CD4-positive, alpha-beta T cell treated with Interleukin-10 for 1 hour (primary cell): ENCODE results near the gene AVEN.

ENCODE experiments used
- DNase-seq: peaks from one replicate; pipeline ENCODE4 v3.0.0-alpha.2; 2020

AVEN gene

DNA sequence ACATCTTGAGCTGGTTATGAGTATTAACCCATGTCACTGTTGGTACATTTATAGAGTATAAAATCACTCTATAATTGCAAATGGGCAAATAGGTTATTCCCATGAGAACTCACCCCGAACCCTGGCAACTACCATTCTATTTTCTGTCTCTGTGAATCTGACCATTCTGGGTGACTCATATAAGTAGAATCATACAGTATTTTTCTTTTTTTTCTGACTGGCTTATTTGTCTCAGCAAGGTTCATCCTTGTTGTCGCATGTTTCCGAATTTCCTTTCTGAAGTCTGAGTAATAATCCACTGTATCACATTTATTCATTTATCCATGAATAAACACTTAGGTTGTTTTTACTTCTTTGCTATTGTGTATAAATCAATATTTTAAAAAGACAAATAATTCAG is 130.6 kb downstream of the AVEN start:
- DNase-seq, result no peak

DNA sequence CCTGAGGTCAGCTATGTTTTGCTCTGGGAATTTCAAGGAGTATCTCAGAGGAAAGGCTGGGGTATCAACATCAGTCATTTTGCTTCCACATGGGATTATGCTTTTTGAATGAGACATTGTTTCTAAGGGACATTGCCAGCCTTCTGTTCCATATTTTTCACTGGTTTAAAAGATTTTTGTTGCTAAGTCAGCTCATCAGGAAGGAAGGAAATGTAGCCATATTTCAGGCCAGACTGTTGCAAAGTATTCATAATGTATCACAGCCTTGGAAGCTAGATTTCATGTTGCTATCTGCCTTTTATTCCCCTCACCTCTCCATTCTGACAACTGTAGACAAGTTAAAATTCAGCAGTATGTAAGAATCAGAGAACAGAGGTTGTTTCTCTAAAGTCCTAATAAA is 131.7 kb downstream of the AVEN start:
- no peak for DNase-seq

DNA sequence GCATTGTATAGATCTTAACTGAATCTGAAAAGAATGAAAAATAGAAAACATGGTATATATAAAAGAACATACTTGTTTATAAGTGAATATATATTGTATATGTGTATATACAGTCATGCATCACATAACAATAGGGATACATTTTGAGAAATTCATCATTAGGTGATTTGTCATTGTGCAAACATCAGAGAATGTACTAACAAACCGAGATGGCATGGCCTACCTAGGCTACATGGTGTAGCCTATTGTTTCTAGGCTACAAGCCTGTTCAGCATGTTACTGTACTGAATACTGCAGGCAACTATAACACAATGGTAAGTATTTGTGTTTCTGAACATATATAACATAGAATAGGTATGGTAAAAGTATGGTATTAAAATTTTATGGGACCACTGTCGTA is 135.3 kb downstream of the AVEN start:
- no peak for DNase-seq

DNA sequence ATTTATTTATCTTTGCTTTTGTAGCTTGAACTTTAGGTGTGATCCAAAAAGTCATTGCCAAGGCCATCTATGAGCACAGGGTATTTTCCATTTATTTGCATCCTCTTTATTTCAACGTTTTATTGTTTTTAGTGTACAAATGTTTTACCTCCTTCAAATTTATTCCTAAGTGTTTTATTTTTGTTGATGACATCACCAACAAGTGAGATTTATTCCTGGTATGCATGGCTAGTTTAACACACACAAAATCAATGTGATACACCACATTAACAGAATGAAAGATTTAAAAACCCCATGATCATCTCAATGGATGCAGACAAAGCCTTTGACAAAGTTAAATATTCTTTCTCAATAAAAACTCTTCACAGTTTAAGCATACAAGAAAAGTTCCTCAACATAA is 137.0 kb downstream of the AVEN start:
- DNase-seq, result no peak

DNA sequence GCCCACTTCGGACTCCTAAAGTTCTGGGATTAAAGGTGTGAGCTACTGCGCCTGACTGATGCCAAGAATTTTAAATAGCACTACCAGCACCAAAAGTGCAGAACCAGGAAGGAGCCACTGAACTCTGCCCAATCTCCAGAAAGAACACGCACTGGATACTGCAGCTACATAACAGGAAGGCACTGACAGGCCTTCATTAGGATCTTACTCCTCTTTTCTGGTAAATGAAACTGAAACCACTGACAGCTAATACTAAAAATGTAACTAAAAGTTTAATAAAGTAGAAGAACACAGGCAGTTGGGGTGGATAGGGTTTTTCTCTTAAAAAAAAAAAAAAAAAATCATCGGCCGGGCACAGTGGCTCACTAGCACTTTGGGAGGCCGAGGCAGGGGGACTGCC is 144.8 kb downstream of the AVEN start:
- DNase-seq, result no peak

DNA sequence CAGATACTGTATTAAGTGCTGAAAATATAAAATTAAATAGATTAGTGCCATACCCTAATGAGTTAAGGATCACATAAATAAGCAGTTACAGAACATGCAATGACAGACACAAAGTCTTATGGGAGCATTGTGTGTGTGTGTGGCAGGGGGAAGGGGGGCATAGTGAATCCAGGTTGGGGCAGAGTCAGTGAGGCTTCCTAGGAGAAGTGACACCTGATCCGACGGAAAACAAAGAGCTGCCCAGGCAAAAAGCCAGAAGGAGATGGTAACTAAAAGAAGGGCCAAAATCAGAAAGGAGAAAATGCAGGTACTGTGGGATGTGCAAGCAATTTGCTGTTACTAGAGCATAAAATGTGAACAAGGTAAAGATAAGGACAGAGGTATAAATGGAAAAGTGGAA is 150.8 kb downstream of the AVEN start:
- DNase-seq, result no peak

DNA sequence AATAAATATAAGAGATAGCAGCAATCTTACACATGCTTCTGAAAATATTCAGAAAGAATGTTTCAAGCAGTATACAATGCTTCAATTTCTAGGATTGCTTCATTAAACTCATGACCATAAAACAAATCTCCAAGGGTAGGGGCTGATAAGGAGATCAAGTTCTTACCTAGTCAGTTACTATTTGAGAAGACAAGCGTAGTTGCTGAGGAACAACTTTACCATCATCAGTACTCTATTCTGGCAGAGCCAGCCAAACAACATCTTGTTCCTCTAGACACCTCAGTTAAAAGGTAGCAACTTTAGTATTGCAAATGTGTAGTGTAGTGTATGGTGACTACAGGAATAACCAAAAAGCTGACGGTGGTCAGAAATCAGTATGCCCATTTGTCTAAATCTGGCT is 156.1 kb downstream of the AVEN start:
- DNase-seq, result no peak

DNA sequence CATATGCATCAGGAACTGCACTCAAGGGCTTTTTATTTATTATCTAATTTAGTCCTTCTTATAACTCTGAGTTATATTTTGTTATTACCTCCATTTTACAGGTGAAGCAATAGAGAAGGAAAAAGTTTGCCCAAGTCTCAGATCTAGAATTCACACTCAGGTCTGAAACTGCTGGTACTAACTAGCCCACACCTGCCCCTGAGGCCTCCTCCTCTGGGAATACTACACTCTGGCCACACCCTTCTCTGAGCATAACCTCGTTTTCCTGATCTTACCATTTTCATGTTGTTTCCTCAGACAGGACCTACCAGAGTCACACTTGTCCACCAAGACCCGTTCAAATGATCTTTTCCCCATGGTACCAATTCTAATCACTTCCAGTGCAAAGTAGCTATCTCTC is 164.8 kb downstream of the AVEN start:
- DNase-seq, result no peak

DNA sequence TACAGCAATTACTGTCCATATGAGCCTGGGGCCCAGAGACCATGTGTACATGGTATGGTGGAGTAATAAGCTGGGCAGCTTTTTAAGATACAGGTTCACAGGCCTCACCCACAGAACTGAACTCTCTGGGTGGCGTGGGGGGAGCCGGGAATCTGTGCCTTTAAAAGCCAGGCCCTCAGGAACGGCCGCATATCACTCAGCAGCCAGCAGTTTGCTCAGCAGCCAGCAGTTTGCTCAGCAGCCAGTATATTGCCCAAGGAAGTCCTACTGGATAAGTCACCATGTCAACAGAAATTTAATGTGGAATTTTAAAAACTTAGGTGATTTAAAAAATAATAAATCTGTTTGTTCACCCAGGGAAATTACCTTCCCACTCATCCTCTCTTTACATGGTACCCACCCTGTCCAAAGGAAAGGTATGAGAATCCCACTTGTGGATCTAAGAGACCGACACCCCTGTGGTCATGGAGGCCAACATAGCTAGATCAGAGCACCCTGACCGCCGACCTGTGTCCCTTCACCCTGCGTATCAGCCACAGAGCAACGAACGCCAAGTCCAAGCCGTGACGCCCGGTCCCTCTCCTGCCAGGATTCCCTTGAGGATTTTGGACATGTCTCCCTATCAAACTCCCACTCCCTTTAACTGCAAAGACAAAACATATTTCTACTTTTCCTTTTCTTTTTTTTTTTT is 166.4 kb downstream of the AVEN start:
- DNase-seq, result no peak

DNA sequence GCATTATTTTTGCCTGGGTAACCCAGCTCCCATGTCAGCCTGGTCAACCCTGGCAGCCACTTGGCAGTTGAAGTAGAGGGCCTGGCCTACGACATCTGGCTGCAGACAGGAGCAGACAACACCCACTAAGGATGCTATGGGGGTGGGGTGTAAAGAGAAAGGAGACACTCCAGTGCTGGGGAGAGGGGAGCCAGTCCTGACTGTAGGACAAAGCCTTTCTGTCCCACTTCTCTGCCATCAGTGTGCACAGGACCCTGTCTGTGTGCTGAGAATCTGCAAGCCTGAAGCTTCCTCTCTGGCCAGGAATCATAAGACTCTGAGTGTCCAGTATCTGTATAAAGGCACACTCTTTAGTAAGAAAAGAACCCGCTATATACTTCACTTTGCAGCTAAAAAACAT is 167.0 kb downstream of the AVEN start:
- DNase-seq, result no peak

DNA sequence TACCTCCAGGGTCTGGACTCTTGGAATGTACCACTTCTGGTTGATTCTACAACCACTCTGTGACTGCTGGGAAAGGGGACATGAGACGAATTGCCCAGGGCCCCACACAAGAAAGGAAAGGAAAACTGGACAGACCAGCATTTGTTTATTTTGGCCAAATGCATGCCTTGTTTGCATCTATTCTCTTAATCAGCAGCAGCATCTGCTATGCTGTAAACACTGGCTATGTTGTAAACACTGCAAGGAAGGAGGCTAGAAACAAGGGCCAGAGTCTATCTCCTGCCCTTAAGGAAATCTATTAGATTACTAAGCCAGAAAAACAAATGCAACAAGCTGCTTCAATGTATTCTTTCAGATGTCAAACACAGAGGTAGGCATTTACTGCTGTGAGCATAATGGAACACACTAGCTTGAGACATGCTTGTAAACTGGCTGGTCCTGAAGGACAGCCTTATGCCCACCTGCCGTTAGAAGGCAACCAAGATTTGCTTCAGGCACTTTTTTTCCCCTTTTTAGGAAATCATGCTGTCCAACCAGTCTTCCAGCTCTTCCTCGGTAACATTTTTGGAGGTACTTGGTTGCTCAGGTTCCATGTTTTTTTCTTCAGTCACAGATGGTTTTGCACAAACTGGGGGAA is 172.8 kb downstream of the AVEN start:
- no peak for DNase-seq

DNA sequence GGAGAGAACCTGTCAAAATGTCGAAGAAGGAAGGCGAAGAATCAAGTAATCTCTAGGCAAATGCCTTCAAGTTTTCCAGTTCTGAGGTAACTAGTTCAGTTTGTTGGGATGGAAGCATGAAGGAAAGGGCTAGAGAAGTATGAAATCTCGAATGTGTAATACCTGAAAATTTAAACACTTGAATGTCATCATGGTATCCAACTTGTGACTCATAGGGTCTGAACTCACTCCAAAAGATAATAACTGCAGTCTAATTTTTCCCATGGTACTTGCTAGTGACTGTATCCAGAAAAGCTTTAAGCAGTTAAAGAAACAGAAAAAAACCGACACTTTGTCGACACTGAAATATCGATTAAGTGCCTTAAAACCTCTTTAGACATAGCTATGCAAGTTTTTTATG is 173.6 kb downstream of the AVEN start:
- DNase-seq, result no peak

DNA sequence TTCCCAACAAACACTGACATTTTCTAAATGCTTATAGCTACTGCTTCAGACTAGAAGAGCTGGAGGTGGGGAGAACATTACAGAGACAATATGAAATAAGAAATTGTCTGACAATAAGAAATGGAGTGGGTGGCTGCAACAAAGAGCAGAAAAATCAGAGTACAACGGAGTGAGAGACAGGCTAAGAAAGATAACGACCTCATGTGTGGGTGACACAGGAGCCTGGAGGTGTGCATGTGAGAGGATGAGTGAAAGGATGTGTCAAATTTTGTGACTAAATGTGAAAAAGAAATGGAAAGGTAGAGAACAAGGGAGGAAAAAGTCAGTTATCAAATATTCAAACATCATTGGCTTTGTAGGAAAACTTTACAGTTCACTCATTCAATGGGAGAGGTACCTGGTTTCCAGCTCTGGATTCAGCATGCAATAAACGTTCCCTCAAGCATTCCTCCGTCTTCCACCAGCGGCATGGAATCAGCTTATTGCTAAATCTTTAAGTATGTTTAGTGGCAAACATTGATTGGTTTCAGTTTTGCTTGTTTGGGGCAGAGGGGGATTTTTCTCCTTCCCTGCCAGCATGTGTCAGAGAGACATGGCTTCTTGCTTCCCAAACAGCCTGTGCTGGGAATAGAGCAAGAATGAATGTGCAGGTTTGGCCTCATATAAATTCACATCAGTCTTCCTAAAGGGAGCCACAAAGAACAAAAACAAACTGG is 174.5 kb downstream of the AVEN start:
- no peak for DNase-seq

DNA sequence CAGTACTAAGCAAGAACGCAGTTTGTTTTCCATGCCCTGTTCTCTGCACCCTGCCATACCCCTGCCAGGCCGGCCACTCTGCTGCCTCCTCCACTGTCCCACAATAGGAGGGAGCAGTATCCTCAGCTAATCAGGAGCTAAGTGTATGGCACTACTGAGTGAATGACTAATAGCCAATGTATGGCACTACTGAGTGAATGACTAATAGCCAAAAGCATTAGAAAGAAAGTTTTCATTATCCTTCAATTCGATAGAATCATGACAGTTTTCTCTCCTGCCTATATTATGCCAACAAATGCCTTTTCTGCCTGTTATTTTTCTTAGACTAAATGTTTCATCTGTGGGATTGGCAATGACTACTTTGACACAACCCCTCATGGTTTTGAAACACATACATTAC is 178.2 kb downstream of the AVEN start:
- no peak for DNase-seq

DNA sequence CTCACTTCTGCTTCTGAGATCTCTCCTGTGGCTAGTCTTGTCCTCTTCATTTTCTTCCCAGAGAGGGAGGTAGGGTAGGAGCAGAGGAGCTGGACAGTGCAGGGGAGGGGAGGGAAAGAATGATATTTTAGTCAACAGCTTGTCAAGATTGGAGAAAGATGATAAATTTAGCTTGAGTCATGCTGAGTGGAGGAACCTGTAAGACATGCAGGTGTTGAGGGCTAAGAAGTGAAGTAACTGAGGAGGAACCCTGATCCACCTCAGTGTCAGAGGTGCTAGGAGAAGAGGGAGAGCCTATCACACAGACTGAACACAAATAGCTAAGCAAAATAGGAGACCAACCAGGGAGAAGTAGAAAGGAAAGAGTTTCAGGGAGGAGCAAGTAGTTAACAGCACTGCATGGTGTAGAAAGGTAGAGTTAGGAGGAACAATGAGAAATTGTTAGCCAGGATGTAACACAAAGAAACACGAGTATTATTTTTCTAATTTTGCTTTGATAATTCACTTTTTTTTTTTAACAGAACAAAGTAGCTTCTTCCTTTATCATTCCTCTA is 178.9 kb downstream of the AVEN start:
- no peak for DNase-seq

DNA sequence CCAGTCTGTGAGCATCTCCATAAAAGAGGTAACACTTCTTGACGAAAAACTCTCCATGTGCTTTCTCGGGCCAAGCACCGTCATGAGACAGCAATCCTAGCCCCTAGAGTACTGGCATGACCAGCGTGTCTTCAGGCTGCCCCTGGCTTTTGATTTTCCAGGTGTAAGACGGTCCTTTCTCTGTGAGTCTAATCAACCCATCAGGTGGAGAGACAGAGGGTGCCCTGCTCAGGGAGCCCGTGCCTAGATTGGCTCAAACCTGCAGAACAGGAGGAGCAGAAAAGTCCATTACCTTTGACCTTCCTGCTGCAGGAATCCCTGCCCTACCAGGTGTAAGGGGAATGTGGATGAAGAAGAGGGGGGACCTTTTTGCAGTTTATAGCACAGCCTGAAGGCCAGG is 180.2 kb downstream of the AVEN start:
- no peak for DNase-seq

DNA sequence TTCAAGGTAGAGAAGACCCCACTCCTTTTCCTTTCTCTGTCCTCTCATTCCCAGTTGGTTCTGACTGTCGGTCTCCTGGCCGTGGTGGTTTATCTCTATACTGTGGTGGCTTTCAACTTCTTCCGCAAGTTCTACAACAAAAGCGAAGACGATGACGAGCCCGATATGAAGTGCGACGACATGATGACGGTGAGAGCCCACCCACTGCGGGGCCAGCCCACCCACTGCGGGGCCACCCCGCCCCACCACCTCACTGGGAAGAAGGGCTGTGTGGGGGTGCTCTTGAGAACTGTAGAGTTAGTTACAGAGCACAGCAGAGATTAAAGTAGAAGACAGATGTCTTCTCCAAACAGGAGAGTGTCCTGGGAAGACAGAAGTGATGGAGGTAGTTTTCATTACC is 181.3 kb downstream of the AVEN start:
- DNase-seq, result no peak

DNA sequence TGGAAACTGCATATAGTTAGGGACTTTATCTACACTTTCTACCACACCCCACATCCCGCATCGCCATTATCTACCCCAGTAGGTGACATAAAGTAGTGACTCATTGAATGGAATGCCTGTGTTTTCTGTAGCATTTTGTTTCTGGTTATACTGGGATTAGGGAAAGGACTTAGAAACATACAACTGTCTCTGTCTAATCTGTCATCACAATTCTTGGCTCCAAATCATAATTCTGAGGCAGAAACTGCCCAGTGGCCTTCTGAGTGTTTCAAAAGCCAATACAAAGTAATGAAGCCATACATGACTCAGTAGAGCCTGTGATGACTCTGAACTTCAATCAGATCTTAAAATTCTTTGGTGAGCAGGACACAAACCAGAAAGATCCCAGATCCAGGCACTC is 186.4 kb downstream of the AVEN start:
- no peak for DNase-seq

DNA sequence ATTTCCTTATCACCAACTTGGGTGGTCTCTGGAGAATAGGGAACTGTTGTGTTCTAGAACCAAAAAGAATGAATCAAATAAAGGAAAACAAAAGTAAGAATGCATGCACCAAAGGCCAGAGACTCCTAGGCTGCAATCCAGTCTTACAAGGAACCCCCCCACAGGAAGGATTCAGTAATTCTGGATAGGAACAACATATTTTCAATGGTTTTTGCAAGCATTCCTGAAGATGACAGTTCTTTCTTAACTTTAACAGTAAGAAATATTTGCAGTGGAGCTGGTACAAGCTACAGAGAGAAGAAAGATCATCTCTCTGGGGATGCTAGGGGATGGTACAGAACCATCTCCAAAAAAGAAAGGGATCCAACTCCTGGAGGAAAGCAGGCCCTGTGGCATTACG is 186.9 kb downstream of the AVEN start:
- no peak for DNase-seq

DNA sequence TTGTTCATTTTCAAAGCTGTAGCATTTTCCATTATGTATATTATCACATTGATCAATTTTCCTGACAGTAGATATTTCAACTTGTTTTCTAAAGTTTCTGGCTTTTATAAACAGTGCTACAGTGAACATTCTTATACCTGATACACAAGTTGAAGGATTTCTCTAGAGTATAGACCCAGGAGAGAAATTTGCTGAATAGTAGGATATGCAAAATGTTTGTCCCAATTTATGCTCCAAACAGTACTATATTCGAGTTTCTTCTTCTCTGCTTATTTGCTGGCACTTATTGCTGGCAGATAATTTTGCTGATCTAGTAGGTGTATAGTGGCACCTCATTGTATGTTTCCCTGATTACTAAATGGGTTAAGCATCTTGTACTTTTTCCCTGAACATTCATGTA is 187.9 kb downstream of the AVEN start:
- DNase-seq, result no peak

DNA sequence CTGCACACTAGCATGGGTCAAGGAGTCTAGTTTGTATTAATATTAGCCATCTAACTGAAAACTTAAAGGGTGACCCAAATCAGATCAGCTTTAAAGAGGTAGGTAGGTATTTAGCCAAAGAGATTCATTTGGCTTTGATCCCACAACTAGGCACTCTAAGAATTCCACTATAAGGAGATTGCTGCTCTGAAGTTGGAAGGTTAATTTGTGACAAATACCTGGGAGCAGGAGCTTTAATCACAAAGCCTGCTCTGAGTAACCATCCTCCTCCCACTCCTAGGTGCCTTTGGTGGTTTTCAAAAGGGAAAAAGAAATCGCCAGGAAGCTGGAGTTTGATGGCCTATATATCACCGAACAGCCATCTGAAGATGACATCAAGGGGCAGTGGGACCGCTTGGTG is 191.0 kb downstream of the AVEN start:
- DNase-seq, result no peak

DNA sequence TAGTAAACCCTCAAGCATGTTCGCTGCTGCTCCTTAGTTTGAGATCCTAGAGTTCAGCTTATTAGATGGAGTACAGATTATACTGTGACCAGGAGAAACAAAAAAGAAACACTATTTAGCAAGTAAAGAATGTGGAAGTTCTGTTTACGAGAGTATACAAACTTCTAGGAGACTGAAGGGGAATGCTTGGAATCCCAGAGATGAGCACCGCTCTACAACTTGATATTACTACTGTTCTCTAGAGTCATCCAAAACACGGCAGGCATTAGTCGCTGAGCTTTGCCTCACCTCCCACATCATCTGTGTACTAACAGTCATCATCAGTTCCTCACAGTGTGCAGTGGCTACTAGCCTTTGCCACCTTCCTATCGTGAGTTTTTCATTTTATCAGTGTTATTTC is 192.1 kb downstream of the AVEN start:
- no peak for DNase-seq

DNA sequence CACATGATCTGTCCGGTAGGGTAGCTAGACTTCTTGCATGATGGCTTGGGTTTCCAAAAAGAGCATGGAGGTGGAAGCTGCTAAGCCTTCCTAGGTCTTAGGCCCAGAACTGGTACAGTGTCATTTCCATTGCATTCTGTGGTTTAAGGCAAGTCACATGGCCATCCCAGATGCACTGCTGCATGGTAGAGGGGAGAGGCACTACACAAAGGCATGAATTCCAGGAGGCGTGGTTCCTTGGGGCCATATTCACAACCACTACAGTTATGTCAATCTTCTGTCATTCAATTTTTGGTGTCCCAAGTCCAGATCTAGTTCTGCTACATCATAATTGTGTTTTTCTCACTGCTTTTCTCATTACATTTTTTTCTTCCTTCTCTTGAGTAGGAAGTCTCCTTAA is 192.9 kb downstream of the AVEN start:
- no peak for DNase-seq

DNA sequence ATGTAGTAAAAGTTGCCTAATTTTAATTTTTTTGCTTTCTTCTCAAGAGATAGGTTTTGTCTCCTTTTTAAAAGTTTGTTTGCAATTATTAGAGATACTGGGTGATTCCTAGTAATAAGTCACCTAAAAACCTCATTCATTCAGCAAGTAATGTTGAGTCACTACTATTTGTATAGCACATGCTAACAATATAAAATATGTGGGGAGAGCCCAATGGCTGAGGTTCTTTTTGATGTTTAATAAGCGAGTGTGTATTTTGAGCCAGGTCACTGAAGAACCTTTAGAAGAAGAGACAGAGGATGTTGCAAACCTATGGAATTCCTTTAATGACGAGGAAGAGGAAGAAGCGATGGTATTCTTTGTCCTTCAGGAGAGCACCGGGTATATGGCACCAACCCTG is 194.4 kb downstream of the AVEN start:
- no peak for DNase-seq
